GM12878 (cell line): ENCODE results near the gene FANCM. TPM values are rescaled to one million over a fixed set of nuclear protein-coding genes. Genes with fewer than 3 reads are reported as not detected.

Experiments used
- ATAC-seq: fragments of 200-7000 bp; cut with Tn5 transposase; 3 replicates; pipeline ENCODE4 v1.9.1; 2020; ENCODE audit warnings: mild to moderate bottlenecking, moderate library complexity
- BruUV-seq: library from RNA; stranded (reverse); fragments of 400-500 nt; replicated peaks from 2 replicates; lab custom pipeline; 2021; lab: Mats Ljungman, UMichigan
- CTCF ChIA-PET: fragments of 300-600 bp; sonication (Branson Sonifier 250); formaldehyde crosslinking; extraction: SDS; loops from one replicate; lab custom pipeline; 2021; ENCODE audit warnings: inconsistent platforms; lab: Yijun Ruan, JAX
- POLR2A ChIA-PET: fragments of 350-600 bp; formaldehyde crosslinking; extraction: SDS; loops from one replicate; lab custom pipeline; 2021; ENCODE audit warnings: inconsistent platforms; lab: Charles Lee
- RAD21 ChIA-PET: fragments of 300-600 bp; sonication (Branson Sonifier 250); formaldehyde crosslinking; loops from one replicate; lab custom pipeline; 2023; ENCODE audit warnings: antibody characterized with exemption; ENCODE audit not compliant: unreplicated experiment; lab: Charles Lee
- SMC1A ChIA-PET: fragments of 300-600 bp; sonication (Branson Sonifier 250); formaldehyde crosslinking; loops from one replicate; lab custom pipeline; 2023; ENCODE audit not compliant: unreplicated experiment, uncharacterized antibody; lab: Charles Lee
- DNase-seq: peaks from one replicate; pipeline ENCODE4 v3.0.0-alpha.2; 2011; ENCODE audit warnings: low read depth, low spot score
- FAIRE-seq: peaks from 3 replicates; lab custom pipeline; 2011; peaks lifted over from hg19 to GRCh38; lab: Jason Lieb, UNC
- H2AFZ ChIP-seq: 2 replicates; pipeline ENCODE4 v1.6.0; 2011; ENCODE audit warnings: low read depth, low read length, control low read depth; ENCODE audit not compliant: control insufficient read depth
- H3K27ac ChIP-seq: 2 replicates; pipeline ENCODE4 v1.5.1; 2011; ENCODE audit warnings: control low read depth; ENCODE audit not compliant: control insufficient read depth, insufficient read depth
- H3K27me3 ChIP-seq, 2 experiments: replicated peaks in 1 of 2; 2 replicates each; pipeline versions ENCODE4 v1.6.0 to v1.6.1; 2011; ENCODE audit warnings: low read length in 1 of 2; ENCODE audit not compliant: control insufficient read depth in 2 of 2, insufficient read depth in 2 of 2
- H3K36me3 ChIP-seq, 2 experiments: 2 replicates each; pipeline ENCODE4 v1.5.1; 2011; ENCODE audit warnings: low read length in 1 of 2; ENCODE audit not compliant: control insufficient read depth in 2 of 2, insufficient read depth in 2 of 2
- H3K4me1 ChIP-seq: 2 replicates; pipeline ENCODE4 v1.6.1; 2011; ENCODE audit warnings: mild to moderate bottlenecking, low read length, moderate library complexity, mixed read lengths; ENCODE audit not compliant: control insufficient read depth, insufficient read depth
- H3K4me2 ChIP-seq: 2 replicates; pipeline ENCODE4 v1.6.0; 2011; ENCODE audit warnings: control low read depth; ENCODE audit not compliant: control insufficient read depth, insufficient read depth
- H3K4me3 ChIP-seq: fragments of 200-600 bp; sonication (generic); 2 replicates; pipeline ENCODE4 v1.5.1; 2016
- H3K79me2 ChIP-seq: 2 replicates; pipeline ENCODE4 v1.6.0; 2011; ENCODE audit warnings: low read length; ENCODE audit not compliant: control insufficient read depth, insufficient read depth
- H3K9ac ChIP-seq: 2 replicates; pipeline ENCODE4 v1.8.0; 2011; ENCODE audit warnings: low read length, control low read depth, mixed read lengths; ENCODE audit not compliant: control insufficient read depth, insufficient read depth
- H3K9me3 ChIP-seq: replicated peaks from 3 replicates; pipeline ENCODE4 v1.5.1; 2011; ENCODE audit warnings: mild to moderate bottlenecking, low read length; ENCODE audit not compliant: control insufficient read depth, insufficient read depth
- H4K20me1 ChIP-seq: 2 replicates; pipeline ENCODE4 v1.6.0; 2011; ENCODE audit not compliant: control insufficient read depth, insufficient read depth
- GATAD2B ChIP-seq: fragments of 450-650 bp; conservative IDR thresholded peaks from 2 replicates; pipeline ENCODE4 v1.6.1; 2017; ENCODE audit warnings: low read depth, mild to moderate bottlenecking, moderate library complexity
- NFYA ChIP-seq: IDR thresholded peaks from 2 replicates; pipeline ENCODE4 v1.6.1; 2011; ENCODE audit warnings: low read depth, mild to moderate bottlenecking, low read length, improper control_type of control experiment, borderline replicate concordance
- RAD51 ChIP-seq: fragments of 450-650 bp; IDR thresholded peaks from 2 replicates; pipeline ENCODE4 v1.6.1; 2016; ENCODE audit warnings: moderate library complexity, mild to moderate bottlenecking, inconsistent platforms
- SMC3 ChIP-seq: IDR thresholded peaks from 2 replicates; pipeline ENCODE4 v1.6.1; 2011; ENCODE audit warnings: low read length, improper control_type of control experiment, borderline replicate concordance
- STAT3 ChIP-seq: IDR thresholded peaks from 2 replicates; pipeline ENCODE4 v1.6.1; 2011; ENCODE audit warnings: low read depth, low read length, improper control_type of control experiment
- TBL1XR1 ChIP-seq: IDR thresholded peaks from 2 replicates; pipeline ENCODE4 v1.6.1; 2012; ENCODE audit warnings: low read depth, low read length, improper control_type of control experiment
- TCF12 ChIP-seq: IDR thresholded peaks from 2 replicates; pipeline ENCODE4 v1.6.1; 2011; ENCODE audit warnings: low read depth, mild to moderate bottlenecking, low read length
- TCF3 ChIP-seq: IDR thresholded peaks from 2 replicates; pipeline ENCODE4 v1.6.1; 2012; ENCODE audit warnings: low read depth, mild to moderate bottlenecking, low read length, borderline replicate concordance; ENCODE audit not compliant: insufficient read depth
- WGBS: methylation state at CpG from one replicate; pipeline ENCODE4 v1.1.6; 2016; ENCODE audit warnings: low lambda C conversion rate; ENCODE audit not compliant: insufficient replicate concordance, insufficient coverage; ENCODE audit errors: missing lambda C conversion rate; 5-methylcytosine and 5-hydroxymethylcytosine counted together
- in situ Hi-C: fragments of 300-500 bp; cut with MboI; formaldehyde crosslinking; loops from 9 replicates; pipeline ENCODE4 v1.14.3; 2018; ENCODE audit warnings: mixed read lengths
- intact Hi-C: fragments of 100-400 bp; cut with micrococcal nuclease; formaldehyde crosslinking; loops from one replicate; pipeline ENCODE4 v1.14.2; 2022; ENCODE audit not compliant: unreplicated experiment
- polyA plus RNA-seq, 11 experiments: library from polyadenylated mRNA; depleted of rRNA in 4 of 11; unstranded in 6 of 11; stranded (reverse) in 5 of 11; fragments of >200 nt; fragmentation: Nextera tagmentation in 4 of 11; fragmentation: Illumina TruSeq in 1 of 11; extraction: Ambion mirVana in 4 of 11; extraction: Trizol in 1 of 11; gene quantifications; 1 replicate in 1 of 11; 2 replicates in 10 of 11; pipeline versions ENCODE4 v1.2.1 to v1.2.3, GENCODE V29; 2011 to 2016; ENCODE audit warnings: inconsistent platforms in 2 of 11, missing spikeins in 2 of 11, low read depth in 1 of 11
- total RNA-seq, 4 experiments: library from RNA; depleted of rRNA in 3 of 4; stranded (reverse); fragments of >200 nt in 3 of 4; fragmentation: Illumina TruSeq in 1 of 4; extraction: Trizol in 1 of 4; gene quantifications; 2 replicates each; pipeline versions ENCODE4 v1.2.1 to v1.2.3, GENCODE V29; 2013 to 2021
- TF ChIP-seq, protein P1 (sequence below): fragments of 450-650 bp; IDR thresholded peaks from 2 replicates; pipeline ENCODE4 v1.6.1; 2014; ENCODE audit warnings: mild to moderate bottlenecking

FANCM gene
- total and polyA plus RNA-seq, 10 of the 15 experiments (the other 5 are each of a cell fraction or from before 2014, with no cell fraction given), result 6.4 to 17.6 (median 10.6) TPM

DNA sequence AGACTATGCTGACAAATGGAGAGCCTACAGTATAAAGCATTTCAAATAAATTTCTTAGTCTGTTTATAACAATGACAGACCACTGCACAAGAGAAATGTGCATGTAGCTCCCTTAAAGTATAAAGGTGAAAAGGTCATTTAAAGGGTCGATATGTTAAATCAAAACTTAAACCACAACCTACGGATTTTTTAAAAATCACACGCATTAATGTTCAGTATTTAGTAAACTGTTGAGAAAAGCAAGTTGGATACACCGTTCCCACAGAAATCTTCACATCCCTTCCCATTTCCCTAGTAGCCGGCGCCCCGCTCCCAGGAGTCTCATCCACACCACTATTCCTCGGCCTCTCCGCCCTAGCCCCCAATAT is 2.1 kb upstream of the FANCM start:
- DNase-seq, result no peak
- in situ Hi-C loops, result no loop called here
- TSS peak; percentile 86 for BruUV-seq
- Histone ChIP-seq H3K4me3 (peak overlapping the region; percentile 93), H3K36me3 (0 out of 4 replicates have a peak, but pooled peaks cover 0 to 3% of the 10 kb centered on the region in 2 experiments), H3K4me2 (peak overlapping the region; percentile 11), H3K4me1 (no peaks in the 10 kb centered on the region), H2AFZ (peak overlapping the region; percentile 79), H3K79me2 (peaks cover 56% of the 10 kb centered on the region), H3K27me3 (no peaks in the 10 kb centered on the region), H3K27ac (peak overlapping the region; percentile 77), H3K9ac (peak overlapping the region; percentile 89), H3K9me3 (no peaks in the 10 kb centered on the region), H4K20me1 (no peaks in the 10 kb centered on the region)
- ChIA-PET POLR2A (interaction anchor here (1.0 to 1.2 kb wide), 5 partner anchors 44 to 174 kb away, joined by 3 to 7 read pairs (median 3); partner anchors contain the start of genes KLHL28 and TOGARAM1), CTCF (interaction anchor here (0.8 to 1.6 kb wide), 2 partner anchors 19 to 220 kb away, joined by 3 read pairs; no protein-coding TSS in a partner anchor), RAD21 (interaction anchor here (0.6 to 2.6 kb wide), 5 partner anchors 45 to 243 kb away, joined by 3 to 6 read pairs (median 3); partner anchors contain the start of genes KLHL28, MIS18BP1 and TOGARAM1), SMC1A (interaction anchor here (0.7 to 1.1 kb wide), 2 partner anchors 158 to 220 kb away, joined by 3 read pairs; no protein-coding TSS in a partner anchor)
- 4% methylated on average over 9 of the region's 9 CpGs for WGBS
- no peak for TF ChIP-seq TCF12
- no peak for TF ChIP-seq TBL1XR1
- TF ChIP-seq GATAD2B, result no peak
- TF ChIP-seq STAT3, result no peak
- TF ChIP-seq TCF3, result no peak
- no peak for TF ChIP-seq SMC3
- no peak for TF ChIP-seq RAD51
- TF ChIP-seq NFYA, result no peak
- TF ChIP-seq, protein P1, sequence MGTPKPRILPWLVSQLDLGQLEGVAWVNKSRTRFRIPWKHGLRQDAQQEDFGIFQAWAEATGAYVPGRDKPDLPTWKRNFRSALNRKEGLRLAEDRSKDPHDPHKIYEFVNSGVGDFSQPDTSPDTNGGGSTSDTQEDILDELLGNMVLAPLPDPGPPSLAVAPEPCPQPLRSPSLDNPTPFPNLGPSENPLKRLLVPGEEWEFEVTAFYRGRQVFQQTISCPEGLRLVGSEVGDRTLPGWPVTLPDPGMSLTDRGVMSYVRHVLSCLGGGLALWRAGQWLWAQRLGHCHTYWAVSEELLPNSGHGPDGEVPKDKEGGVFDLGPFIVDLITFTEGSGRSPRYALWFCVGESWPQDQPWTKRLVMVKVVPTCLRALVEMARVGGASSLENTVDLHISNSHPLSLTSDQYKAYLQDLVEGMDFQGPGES, result no peak
- no peak for FAIRE-seq
- intact Hi-C loops, result loop anchor here (1.0 to 5.0 kb wide), 4 partner anchors 119 to 220 kb away; partner anchors contain the start of genes KLHL28 and MIS18BP1
- ATAC-seq, result no peak
